A673 (cell line): ENCODE results near the gene BABAM2. TPM values are rescaled to one million over a fixed set of nuclear protein-coding genes. Genes with fewer than 3 reads are reported as not detected.

Experiments
- BruUV-seq: library from RNA; stranded (reverse); fragments of 400-500 nt; replicated peaks from 2 replicates; lab custom pipeline; 2021; lab: Mats Ljungman, UMichigan
- CTCF ChIA-PET: fragments of 300-600 bp; sonication (Branson Sonifier 250); formaldehyde crosslinking; loops from one replicate; lab custom pipeline; 2022; ENCODE audit warnings: antibody characterized with exemption; lab: Charles Lee
- POLR2A ChIA-PET: fragments of 300-600 bp; sonication (Branson Sonifier 250); formaldehyde crosslinking; loops from one replicate; lab custom pipeline; 2022; ENCODE audit warnings: antibody characterized with exemption; ENCODE audit not compliant: low non-redundant PET; lab: Charles Lee
- DNase-seq: peaks from one replicate; pipeline ENCODE4 v3.0.0-alpha.2; 2015; ENCODE audit warnings: low spot score
- H3K27ac ChIP-seq: fragments of 200-600 bp; sonication (generic); 2 replicates; pipeline ENCODE4 v1.5.1; 2016; ENCODE audit warnings: mixed run types, low read depth, mild to moderate bottlenecking, mixed read lengths, antibody characterized with exemption, low read length; ENCODE audit not compliant: poor library complexity, severe bottlenecking
- H3K27me3 ChIP-seq: fragments of 200-600 bp; sonication (generic); replicated peaks from 2 replicates; pipeline ENCODE4 v1.6.1; 2017; ENCODE audit warnings: mixed run types, low read depth, mild to moderate bottlenecking, mixed read lengths, antibody characterized with exemption, low read length; ENCODE audit not compliant: insufficient read depth, poor library complexity
- H3K36me3 ChIP-seq: fragments of 200-600 bp; sonication (generic); 2 replicates; pipeline ENCODE4 v1.6.1; 2016; ENCODE audit warnings: mixed run types, mild to moderate bottlenecking, mixed read lengths, antibody characterized with exemption, low read length; ENCODE audit not compliant: insufficient read depth, poor library complexity, severe bottlenecking
- H3K4me1 ChIP-seq: fragments of 200-600 bp; sonication (generic); 2 replicates; pipeline ENCODE4 v1.6.1; 2017; ENCODE audit warnings: mixed run types, mild to moderate bottlenecking, mixed read lengths, antibody characterized with exemption, low read length; ENCODE audit not compliant: insufficient read depth, poor library complexity, severe bottlenecking
- H3K4me3 ChIP-seq: fragments of 200-600 bp; sonication (generic); 2 replicates; pipeline ENCODE4 v1.5.1; 2016; ENCODE audit warnings: low read depth, mixed run types, mild to moderate bottlenecking, mixed read lengths, low read length; ENCODE audit not compliant: poor library complexity, severe bottlenecking
- H3K9me3 ChIP-seq: fragments of 200-600 bp; sonication (generic); 2 replicates; pipeline ENCODE4 v1.6.1; 2016; ENCODE audit warnings: mixed run types, low read depth, mild to moderate bottlenecking, mixed read lengths, antibody characterized with exemption, low read length; ENCODE audit not compliant: poor library complexity, severe bottlenecking
- EZH2 ChIP-seq: fragments of 200-600 bp; sonication (generic); IDR thresholded peaks from 2 replicates; pipeline ENCODE4 v1.6.1; 2017; ENCODE audit warnings: borderline replicate concordance, low read depth, mild to moderate bottlenecking, mixed read lengths, antibody characterized with exemption, low read length; ENCODE audit not compliant: poor library complexity, severe bottlenecking
- intact Hi-C: fragments of 100-400 bp; cut with micrococcal nuclease; formaldehyde crosslinking; loops from one replicate; pipeline ENCODE4 v1.10.0; 2022; ENCODE audit not compliant: unreplicated experiment
- total RNA-seq: library from RNA; stranded (reverse); gene quantifications from 2 replicates; pipeline ENCODE4 v1.2.3, GENCODE V29; 2021
- TF ChIP-seq, protein P1 (sequence below): fragments of 300-800, 200-600 bp; sonication (generic); conservative IDR thresholded peaks from 2 replicates; pipeline ENCODE4 v1.5.1; 2017; ENCODE audit warnings: low read depth, mild to moderate bottlenecking, antibody characterized with exemption, low read length, moderate library complexity, mixed read lengths

Gene BABAM2
- total RNA-seq, 1 experiment from 2014 or later: 21.8 TPM

DNA sequence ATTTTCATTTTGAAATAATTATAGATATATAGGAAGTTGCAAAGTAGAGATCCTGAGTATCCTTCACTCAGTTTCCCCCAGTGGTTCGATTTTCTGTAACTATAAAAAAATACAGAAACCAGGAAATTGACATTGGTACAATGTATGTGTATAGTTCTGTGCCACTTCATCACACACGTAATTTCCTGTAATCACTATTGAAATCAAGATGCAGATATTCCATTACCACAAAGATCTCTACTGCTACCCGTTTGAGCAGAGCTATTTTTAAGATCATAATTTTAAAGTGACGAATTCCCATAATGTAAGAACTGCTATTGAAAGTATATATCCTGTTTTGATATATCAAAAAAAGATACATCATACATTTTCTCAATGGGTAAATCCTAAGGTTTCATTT lies 142.3 kb downstream of the BABAM2 start:
- CTCF ChIA-PET: no interaction called here
- H3K4me3 ChIP-seq: no peak overlapping the region
- H3K9me3 ChIP-seq: no peaks in the 10 kb centered on the region
- TF ChIP-seq EZH2: no peak
- TF ChIP-seq, protein P1, sequence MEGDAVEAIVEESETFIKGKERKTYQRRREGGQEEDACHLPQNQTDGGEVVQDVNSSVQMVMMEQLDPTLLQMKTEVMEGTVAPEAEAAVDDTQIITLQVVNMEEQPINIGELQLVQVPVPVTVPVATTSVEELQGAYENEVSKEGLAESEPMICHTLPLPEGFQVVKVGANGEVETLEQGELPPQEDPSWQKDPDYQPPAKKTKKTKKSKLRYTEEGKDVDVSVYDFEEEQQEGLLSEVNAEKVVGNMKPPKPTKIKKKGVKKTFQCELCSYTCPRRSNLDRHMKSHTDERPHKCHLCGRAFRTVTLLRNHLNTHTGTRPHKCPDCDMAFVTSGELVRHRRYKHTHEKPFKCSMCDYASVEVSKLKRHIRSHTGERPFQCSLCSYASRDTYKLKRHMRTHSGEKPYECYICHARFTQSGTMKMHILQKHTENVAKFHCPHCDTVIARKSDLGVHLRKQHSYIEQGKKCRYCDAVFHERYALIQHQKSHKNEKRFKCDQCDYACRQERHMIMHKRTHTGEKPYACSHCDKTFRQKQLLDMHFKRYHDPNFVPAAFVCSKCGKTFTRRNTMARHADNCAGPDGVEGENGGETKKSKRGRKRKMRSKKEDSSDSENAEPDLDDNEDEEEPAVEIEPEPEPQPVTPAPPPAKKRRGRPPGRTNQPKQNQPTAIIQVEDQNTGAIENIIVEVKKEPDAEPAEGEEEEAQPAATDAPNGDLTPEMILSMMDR: no peak
- no peaks in the 10 kb centered on the region for H3K4me1 ChIP-seq
- no peak for DNase-seq
- no TSS peak for BruUV-seq
- POLR2A ChIA-PET: no interaction called here
- H3K27me3 ChIP-seq: no peaks in the 10 kb centered on the region
- no peaks in the 10 kb centered on the region for H3K36me3 ChIP-seq
- intact Hi-C loops: no loop called here
- H3K27ac ChIP-seq: no peak overlapping the region

DNA sequence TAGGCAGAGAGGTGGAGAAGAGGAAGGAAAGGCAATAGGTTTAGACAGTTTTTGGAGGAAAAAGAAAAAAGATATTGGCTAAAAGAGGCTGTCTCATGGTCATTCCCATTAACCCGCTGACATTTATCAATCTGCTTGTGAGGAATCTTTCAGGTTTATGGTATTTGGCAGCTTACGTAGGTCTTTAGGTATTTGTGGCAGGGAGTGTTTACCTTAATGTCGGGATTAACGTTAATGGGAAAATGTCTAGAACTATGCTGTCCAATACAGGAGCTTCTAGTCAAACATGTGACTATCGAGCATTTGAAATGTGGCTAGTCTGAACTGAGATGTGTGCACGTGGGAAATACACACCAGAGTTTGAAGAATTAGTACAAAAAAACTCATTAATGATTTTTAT lies 144.2 kb downstream of the BABAM2 start:
- no peak for TF ChIP-seq EZH2
- TF ChIP-seq, protein P1: no peak
- intact Hi-C loops: no loop called here
- POLR2A ChIA-PET: no interaction called here
- Histone ChIP-seq H3K9me3 (no peaks in the 10 kb centered on the region), H3K27ac (no peak overlapping the region), H3K4me1 (no peaks in the 10 kb centered on the region), H3K4me3 (no peak overlapping the region), H3K27me3 (no peaks in the 10 kb centered on the region), H3K36me3 (no peaks in the 10 kb centered on the region)
- CTCF ChIA-PET: no interaction called here
- DNase-seq: no peak
- BruUV-seq: no TSS peak

DNA sequence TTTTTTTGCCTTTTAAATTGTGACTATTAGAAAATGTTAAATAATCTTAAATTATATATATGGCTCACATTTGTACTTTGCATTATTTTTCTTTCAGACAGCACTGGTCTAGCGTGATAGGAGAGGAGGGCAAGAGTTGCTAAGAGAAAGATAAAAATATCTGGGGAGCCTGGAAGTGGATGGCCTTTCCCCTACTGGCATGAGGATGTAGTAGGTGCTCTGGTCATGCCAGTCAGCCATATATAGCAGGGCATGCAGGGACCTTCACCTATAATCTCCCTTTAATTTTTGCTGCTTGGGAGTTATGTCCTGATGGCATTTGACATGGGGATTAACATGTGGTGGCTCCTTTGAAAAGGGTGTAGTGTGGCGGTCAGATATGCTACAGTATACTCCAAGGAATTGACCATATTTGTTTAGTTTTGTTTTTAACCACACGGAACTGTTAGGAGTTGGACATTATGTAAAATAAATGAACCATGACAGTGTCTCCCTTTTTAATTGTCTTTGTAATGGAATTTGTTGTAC lies 144.7 kb downstream of the BABAM2 start:
- no peak for TF ChIP-seq EZH2
- TF ChIP-seq, protein P1: no peak
- H3K4me1 ChIP-seq: no peaks in the 10 kb centered on the region
- H3K27ac ChIP-seq: no peak overlapping the region
- no peaks in the 10 kb centered on the region for H3K9me3 ChIP-seq
- no peaks in the 10 kb centered on the region for H3K36me3 ChIP-seq
- BruUV-seq: no TSS peak
- H3K4me3 ChIP-seq: no peak overlapping the region
- ChIA-PET CTCF (no interaction called here), POLR2A (no interaction called here)
- no peak for DNase-seq
- H3K27me3 ChIP-seq: no peaks in the 10 kb centered on the region
- intact Hi-C loops: no loop called here
